Heart left ventricle (tissue), 13 donors: ENCODE measurements around the gene FHIP1A.

Source experiments
- POLR2A ChIP-seq, 2 donors: fragments of 450-650 bp; IDR thresholded peaks; one replicate each; pipeline ENCODE4 v1.6.1; 2017; ENCODE audit warnings: antibody characterized with exemption in 2 of 2, mild to moderate bottlenecking in 2 of 2, moderate library complexity in 2 of 2
- TF ChIP-seq, protein P1 (sequence below), 12 donors: fragments of 200-600 bp; sonication (generic) in 4 of 12; IDR thresholded peaks; one replicate each; pipeline versions ENCODE4 v1.5.0 to v1.8.0; 2018 to 2022; ENCODE audit warnings: antibody characterized with exemption in 12 of 12, mild to moderate bottlenecking in 5 of 12
- donor health status: ischemic (EF 13 %, LVEDD 7.1; RV severe dilation, severe dysfunction).
- donor health status: DM: no; HTN: yes; CAD: no.
- donor health status: DM: no; HTN: no; CAD: no.
- donor health status: ischemic (EF 25% LVEDD 6.9; RV normal size, moderate dysfunction).
- donor health status: ischemic (EF 25% LVEDD 5.7; RV mildly dilated, moderate dysfunction).
- donor health status: ischemic (EF 35%, LVEDD 5.7; RV mildly dilated, moderate dysfunction).
- donor health status: nonischemic (EF 11% LVEDD 7.7; RV severe dilation, severe dysfunction).
- donor health status: DM: yes; HTN: yes; CAD: no.
- donor health status: PGD.
- donor health status: ischemic (EF 29% LVEDD 5.4; RV normal size, mild dysfunction).
- donor health status: nonischemic (EF 23%, LVEDD 6.1; RV moderate dilation, normal function).

DNA sequence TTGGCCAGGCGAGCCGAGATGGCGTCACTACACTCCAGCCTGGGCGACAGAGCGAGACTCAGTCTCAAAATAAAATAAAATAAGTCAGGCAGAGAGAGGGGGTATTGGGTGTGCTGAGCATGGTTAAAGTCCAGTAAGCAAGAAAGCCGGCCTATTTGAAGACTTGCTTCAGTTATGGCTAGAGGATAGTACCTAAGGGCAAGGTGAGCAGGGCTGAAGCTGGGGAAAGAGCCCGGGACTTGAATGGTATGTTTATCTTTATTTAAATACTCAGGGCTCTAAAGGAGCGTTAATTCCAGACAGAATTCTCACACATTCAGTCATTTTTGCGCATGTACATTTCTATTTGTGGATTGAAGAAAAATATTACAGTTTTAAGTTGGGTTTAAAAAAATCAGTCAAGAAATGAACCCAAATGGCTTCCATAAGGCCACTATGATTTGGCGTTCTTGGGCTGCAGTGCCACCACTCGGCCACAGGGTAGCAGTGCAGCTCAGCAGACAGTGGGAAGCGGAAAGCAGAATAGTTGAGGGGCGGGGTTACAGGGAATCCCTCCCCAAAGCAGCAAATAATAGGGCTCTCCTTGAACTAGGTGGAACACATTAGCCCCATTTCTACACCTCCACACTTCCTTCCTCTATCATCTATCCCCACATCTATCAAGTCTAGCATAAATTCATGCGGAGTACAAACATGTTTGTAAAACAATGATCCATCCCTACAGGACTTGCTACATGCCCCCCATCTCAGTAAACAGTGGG lies 46.4 kb upstream of the FHIP1A start:
- TF ChIP-seq, protein P1, sequence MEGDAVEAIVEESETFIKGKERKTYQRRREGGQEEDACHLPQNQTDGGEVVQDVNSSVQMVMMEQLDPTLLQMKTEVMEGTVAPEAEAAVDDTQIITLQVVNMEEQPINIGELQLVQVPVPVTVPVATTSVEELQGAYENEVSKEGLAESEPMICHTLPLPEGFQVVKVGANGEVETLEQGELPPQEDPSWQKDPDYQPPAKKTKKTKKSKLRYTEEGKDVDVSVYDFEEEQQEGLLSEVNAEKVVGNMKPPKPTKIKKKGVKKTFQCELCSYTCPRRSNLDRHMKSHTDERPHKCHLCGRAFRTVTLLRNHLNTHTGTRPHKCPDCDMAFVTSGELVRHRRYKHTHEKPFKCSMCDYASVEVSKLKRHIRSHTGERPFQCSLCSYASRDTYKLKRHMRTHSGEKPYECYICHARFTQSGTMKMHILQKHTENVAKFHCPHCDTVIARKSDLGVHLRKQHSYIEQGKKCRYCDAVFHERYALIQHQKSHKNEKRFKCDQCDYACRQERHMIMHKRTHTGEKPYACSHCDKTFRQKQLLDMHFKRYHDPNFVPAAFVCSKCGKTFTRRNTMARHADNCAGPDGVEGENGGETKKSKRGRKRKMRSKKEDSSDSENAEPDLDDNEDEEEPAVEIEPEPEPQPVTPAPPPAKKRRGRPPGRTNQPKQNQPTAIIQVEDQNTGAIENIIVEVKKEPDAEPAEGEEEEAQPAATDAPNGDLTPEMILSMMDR (IDR thresholded peaks at IDR 0.05): peak; percentile 93 to 100 (median 98)
- TF ChIP-seq POLR2A (IDR thresholded peaks at IDR 0.05): no peak
